GM18499 (cell line): ENCODE measurements around the gene PROSER3.
A peak's percentile ranks its signal among the peaks of the same experiment; 100 is the strongest.

ENCODE experiments used
- ATAC-seq: cut with Tn5 transposase; IDR thresholded peaks from one replicate; pipeline ENCODE4 v1.9.1; 2021; ENCODE audit warnings: moderate number of reproducible peaks; ENCODE audit not compliant: insufficient read depth, unreplicated experiment

Gene PROSER3

GRCh38 chr19:35773020-35773806, 15.2 kb downstream of the PROSER3 start:
- ATAC-seq = no peak

DNA sequence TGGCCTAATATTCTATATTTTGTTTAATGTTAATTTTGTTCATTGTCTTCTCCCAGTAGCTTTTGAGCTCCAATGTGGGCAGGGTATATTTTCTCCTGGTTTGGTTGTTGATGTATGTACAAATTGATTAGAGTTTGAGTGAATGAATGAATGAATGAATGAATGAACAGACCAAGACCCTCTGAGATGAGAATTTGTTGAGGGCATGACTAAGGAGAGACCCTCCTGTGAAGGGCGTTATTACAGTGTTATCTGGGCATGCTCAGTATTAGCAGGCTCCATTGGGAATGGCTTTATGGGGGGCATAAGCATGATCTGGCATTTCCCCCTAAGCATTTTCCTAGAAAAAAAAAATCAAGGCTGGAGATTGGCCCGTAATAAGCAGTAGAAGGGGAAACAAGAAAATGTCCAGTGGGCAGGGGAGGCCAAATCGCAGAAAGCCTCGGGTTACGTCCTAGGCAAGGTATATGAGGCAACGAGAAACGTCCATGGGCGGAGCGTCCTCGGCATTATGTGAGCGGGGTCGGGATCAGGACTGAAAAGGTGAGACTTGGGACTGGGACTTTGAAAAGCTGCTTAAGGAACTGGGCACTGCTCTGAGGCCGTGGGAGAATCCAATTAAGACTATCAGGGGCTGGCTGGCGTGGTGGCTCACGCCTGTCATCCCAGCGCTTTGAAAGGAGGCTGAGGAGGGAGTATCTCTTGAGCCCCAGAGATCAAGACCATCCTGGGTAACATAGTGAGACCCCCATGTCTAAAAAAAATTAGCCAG, 16.5 kb downstream of the PROSER3 start:
- ATAC-seq = no peak

- no peak for ATAC-seq
Observed at GRCh38 chr19:35775046-35775297, 17.0 kb downstream of the PROSER3 start.

GRCh38 chr19:35775298-35776101, 17.5 kb downstream of the PROSER3 start, which contains the start of gene ARHGAP33:
Gene ARHGAP33 (plus strand): TSS chr19:35775564. CDS start chr19:35775659, 95 bp downstream.
- peak; percentile 86 for ATAC-seq

DNA sequence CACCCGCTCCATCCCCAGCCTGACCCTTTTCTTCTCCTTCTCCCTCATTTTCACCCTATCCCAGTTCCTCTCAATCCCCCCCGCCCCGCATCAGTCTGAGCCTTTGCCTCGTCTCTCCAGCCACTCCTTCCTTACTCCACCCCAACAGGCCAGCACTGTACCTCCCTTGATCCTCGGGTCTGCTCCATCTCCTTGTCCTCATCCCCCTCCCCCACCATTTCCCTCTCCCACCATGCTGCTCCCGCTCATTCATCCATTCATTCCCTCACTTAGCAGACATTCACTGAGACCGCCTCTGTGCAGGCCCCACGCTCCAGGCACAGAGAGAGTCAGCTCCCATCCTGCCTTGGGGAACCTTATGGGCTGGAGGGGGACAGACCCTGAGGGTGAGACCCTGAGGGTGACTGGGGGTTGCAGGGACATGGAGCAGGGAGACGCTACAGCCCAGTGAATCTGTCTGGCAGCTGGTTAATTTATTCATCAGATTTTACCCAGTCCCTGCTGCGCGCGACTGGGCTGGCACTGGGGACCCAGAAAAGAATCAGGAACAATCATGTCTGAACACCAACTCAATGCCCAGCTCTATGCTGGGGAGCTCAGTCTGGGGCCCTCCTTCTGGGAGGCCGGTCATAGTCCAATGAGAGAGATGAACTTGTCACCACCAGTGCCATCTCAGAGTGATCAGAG, 18.3 kb downstream of the PROSER3 start:
- ATAC-seq = no peak

- no peak for ATAC-seq
Observed at GRCh38 chr19:35777086-35777841, 19.3 kb downstream of the PROSER3 start.

DNA sequence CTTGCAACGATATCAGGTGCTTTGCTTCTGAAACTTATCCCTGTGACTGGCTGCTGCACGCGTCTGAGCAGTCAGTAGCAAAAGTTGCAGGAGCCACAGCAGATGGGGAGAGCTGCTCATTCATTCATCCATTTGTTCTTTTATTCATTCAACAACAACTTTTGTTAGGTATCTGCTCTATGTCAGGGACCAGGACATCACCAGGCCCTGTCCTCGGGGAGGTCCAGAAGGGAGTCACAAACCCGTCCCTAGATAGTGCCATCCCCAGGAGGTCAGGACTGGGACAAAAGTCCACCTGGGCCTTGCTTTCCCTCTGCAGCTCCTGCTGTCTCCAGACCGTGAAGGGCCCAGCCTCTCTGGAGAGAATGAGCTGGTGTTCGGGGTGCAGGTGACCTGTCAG, 20.0 kb downstream of the PROSER3 start:
- no peak for ATAC-seq

GRCh38 chr19:35779033-35779432, 21.1 kb downstream of the PROSER3 start:
- no peak for ATAC-seq

DNA sequence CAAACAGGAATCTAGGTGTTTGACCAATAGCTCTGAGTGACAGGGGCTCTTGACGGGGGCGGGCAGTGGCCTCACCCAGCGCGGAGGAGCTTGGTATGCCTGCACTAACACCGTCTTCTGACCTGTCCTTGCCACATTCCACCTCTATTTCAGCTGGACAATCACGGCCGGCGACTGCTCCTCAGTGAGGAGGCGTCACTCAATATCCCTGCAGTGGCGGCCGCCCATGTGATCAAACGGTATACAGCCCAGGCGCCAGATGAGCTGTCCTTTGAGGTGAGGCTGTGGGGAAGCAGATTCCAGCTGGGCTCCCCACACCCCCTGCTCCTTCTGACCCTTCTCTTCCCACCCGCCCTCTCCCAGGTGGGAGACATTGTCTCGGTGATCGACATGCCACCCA, 22.1 kb downstream of the PROSER3 start:
- ATAC-seq = no peak

- ATAC-seq = no peak
Observed at GRCh38 chr19:35780717-35781116, 22.7 kb downstream of the PROSER3 start.

DNA sequence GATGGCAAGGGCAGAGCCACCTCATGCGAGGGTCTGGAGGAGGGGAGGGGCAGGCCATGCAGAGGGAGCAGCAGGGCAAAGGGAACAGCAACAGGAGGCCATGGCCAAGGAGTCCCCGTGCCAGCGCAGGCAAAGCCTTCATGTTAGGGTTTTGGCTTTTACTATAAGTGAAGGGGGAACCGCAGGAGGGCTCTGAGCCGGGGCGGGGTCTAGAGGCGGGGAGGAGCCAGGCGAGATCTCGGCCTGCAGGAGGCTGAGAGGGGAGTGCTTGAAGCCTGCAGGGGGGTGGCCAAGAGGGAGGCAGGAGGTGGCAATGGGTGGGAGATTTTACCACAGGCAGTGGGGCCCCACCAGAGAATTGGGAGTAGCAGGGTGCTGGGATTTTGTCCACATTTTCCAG, 23.7 kb downstream of the PROSER3 start:
- ATAC-seq = no peak

DNA sequence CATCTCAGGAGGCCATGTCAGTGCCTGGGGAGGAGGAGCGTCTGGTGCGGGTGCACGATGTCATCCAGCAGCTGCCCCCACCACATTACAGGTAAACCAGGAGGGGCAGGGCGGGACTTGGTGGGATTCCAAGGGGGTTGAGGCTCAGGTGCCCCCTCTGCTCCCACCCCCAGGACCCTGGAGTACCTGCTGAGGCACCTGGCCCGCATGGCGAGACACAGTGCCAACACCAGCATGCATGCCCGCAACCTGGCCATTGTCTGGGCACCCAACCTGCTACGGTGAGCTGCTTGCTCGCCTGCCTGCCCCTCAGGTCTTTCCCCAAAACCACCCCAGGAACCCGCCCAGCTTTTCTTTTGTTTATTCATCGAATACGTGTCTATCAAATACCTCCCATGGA, 24.6 kb downstream of the PROSER3 start:
- ATAC-seq = no peak

DNA sequence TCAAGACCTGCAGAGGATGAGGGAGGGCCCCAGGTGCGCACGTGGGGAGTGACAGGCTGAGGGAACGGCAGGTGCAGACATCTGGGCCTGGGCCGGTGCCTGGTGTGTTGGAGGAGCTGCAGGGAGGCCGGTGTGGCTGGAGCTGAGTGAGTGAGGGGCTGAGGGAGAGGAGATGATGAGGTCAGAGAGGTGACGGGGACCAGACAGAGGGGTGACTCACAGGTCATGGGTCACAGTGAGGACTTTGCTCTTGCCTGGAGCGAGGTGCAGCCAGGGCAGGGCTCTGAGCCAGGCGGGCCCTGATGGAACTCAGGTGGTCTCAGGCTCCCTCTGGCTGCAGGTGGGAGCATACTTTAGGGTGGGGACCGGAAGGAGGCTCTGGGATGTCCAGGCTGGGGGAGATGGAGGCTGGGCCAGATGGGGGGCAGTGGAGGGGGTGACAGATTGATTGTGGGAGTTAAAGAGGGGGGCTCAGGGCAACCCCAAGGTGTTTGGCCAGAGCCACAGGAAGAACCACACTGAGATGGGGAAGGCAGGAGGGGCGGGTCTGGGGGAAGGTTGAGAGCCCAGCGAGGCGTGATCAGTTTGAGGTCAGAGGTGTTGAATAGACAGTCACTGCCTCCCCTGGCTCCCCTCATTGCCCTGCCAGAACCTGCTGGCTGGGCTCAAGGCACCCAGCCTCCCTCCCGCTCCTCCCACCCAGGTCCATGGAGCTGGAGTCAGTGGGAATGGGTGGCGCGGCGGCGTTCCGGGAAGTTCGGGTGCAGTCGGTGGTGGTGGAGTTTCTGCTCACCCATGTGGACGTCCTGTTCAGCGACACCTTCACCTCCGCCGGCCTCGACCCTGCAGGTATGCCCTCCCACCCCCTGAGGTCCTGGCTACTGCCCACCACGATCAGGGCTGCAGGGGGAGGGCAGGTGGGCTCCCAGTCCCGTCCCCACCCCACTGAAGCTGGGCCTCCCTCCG, 25.8 kb downstream of the PROSER3 start:
- ATAC-seq = no peak

DNA sequence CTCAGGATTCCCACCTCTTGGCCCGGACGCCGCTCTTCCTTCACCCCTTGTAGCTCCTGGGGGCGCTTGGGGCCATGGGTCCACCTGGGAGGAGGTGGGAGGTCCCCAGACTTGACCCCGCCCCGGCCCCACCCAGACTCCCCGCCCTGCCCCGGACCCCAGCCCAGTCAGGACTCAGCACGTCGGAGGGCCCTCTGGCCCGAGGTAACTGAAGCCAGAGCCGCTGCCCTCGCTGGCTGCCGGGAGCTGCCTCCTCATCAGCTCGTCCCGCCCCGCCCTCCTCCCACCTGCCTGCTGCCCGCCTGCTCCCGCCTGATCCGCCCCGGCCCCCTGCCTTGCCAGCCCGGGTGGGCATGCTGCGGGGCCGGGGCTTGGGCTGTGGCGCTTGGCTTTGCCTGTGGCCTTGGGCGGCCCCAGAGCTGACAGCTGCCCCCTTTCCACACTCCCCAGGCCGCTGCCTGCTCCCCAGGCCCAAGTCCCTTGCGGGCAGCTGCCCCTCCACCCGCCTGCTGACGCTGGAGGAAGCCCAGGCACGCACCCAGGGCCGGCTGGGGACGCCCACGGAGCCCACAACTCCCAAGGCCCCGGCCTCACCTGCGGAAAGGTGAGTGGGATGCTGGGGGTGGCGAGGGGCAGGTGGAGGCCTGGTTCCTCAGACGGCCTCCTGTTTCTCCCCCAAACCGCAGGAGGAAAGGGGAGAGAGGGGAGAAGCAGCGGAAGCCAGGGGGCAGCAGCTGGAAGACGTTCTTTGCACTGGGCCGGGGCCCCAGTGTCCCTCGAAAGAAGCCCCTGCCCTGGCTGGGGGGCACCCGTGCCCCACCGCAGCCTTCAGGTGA, 26.7 kb downstream of the PROSER3 start:
- no peak for ATAC-seq

- ATAC-seq = no peak
Observed at GRCh38 chr19:35785339-35785627, 27.3 kb downstream of the PROSER3 start.

DNA sequence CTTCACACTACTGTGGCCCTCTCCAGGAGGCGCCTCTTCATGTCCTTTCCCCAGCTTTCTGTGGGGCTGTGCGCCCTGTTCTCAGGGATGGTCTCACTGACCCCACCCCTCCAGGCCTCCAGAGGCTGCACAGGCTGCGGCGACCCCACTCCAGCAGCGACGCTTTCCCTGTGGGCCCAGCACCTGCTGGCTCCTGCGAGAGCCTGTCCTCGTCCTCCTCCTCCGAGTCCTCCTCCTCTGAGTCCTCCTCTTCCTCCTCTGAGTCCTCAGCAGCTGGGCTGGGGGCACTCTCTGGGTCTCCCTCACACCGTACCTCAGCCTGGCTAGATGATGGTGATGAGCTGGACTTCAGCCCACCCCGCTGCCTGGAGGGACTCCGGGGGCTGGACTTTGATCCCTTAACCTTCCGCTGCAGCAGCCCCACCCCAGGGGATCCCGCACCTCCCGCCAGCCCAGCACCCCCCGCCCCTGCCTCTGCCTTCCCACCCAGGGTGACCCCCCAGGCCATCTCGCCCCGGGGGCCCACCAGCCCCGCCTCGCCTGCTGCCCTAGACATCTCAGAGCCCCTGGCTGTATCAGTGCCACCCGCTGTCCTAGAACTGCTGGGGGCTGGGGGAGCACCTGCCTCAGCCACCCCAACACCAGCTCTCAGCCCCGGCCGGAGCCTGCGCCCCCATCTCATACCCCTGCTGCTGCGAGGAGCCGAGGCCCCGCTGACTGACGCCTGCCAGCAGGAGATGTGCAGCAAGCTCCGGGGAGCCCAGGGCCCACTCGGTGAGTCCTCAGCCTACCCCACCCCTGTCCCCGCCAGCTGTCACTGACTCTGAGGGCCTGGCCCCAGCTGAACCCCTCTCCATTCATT, 28.6 kb downstream of the PROSER3 start:
- no peak for ATAC-seq

- no peak for ATAC-seq
Observed at GRCh38 chr19:35787227-35787799, 29.3 kb downstream of the PROSER3 start.
